ENCODE measurements around the gene XIRP2. TPM values are rescaled to one million over a fixed set of nuclear protein-coding genes. Genes with fewer than 3 reads are reported as not detected.

XIRP2 gene
- polyA plus RNA-seq, 2 of the 4 experiments (the other 2 are of a cell fraction): not detected

DNA sequence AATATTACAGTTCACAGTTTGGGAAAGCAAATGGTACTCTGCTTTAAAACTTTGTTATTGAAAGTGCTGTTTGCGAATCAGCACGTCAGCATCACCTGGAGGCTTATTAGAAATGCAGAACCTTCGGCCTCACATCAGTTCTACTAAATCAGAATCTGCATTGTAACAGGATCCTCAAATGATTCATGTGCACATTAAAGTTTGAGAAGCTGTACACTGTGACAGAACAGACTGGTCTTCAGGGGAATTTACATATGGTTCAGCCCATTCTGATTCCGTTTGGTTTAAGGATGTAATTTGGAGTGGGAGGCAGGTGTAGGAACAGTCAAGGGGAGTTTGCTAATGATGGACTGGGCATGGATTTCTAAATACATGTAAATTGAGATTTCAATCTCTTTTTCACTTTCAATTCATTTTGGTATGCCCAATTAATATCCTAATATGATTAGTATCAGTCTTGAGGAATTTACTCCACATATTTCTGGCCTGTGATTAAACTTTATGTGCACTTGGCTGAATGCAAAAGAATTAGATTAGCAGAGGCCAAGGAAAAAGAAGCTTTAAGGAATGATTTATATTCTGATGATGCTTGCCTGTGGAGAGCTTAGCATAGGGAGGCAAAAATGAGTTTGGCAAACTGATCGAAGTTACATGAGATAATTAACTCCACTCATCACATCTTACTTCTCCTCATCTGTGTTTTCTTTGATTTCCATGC is 248.8 kb downstream of the XIRP2 start:
- H3K4me1 ChIP-seq: no peaks in the 10 kb centered on the region
- CTCF ChIA-PET: interaction anchor here (0.8 kb wide), 1 partner anchor 11 kb away, joined by 3 read pairs; no protein-coding TSS in a partner anchor
- WGBS (ENCODE audit: missing lambda C conversion rate): 63% methylated on average over 5 of the region's 5 CpGs
- TF ChIP-seq EHMT2 (IDR thresholded peaks at IDR 0.05; ENCODE audit: low read depth): no peak
- TF ChIP-seq, protein P1, sequence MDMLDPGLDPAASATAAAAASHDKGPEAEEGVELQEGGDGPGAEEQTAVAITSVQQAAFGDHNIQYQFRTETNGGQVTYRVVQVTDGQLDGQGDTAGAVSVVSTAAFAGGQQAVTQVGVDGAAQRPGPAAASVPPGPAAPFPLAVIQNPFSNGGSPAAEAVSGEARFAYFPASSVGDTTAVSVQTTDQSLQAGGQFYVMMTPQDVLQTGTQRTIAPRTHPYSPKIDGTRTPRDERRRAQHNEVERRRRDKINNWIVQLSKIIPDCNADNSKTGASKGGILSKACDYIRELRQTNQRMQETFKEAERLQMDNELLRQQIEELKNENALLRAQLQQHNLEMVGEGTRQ (IDR thresholded peaks at IDR 0.05): no peak
- no peak for DNase-seq (ENCODE audit: low read depth in 1 of 2, low spot score in 1 of 2)
- POLR2A ChIA-PET: no interaction called here
- FAIRE-seq: no peak
- no peak overlapping the region for H3K27ac ChIP-seq
- no peak overlapping the region for H3K4me3 ChIP-seq
- H3K9me3 ChIP-seq: no peaks in the 10 kb centered on the region; the same call in 2 of the 3 replicates
- H3K4me2 ChIP-seq: no peak overlapping the region
- ATAC-seq: no peak

GRCh38 chr2:167140330-167140729 is 252.1 kb downstream of the XIRP2 start:
- H3K4me1 ChIP-seq: no peaks in the 10 kb centered on the region
- no peak overlapping the region for H3K4me2 ChIP-seq
- TF ChIP-seq EP300 (IDR thresholded peaks at IDR 0.05) (no peak), MAZ (IDR thresholded peaks at IDR 0.05; ENCODE audit: borderline replicate concordance, low read depth, low read length) (no peak), TFCP2L1 (CRISPR knock-in tag; IDR thresholded peaks at IDR 0.05) (no peak)
- TF ChIP-seq, protein P2, sequence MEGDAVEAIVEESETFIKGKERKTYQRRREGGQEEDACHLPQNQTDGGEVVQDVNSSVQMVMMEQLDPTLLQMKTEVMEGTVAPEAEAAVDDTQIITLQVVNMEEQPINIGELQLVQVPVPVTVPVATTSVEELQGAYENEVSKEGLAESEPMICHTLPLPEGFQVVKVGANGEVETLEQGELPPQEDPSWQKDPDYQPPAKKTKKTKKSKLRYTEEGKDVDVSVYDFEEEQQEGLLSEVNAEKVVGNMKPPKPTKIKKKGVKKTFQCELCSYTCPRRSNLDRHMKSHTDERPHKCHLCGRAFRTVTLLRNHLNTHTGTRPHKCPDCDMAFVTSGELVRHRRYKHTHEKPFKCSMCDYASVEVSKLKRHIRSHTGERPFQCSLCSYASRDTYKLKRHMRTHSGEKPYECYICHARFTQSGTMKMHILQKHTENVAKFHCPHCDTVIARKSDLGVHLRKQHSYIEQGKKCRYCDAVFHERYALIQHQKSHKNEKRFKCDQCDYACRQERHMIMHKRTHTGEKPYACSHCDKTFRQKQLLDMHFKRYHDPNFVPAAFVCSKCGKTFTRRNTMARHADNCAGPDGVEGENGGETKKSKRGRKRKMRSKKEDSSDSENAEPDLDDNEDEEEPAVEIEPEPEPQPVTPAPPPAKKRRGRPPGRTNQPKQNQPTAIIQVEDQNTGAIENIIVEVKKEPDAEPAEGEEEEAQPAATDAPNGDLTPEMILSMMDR (IDR thresholded peaks at IDR 0.05): no peak
- H3K27ac ChIP-seq: no peak overlapping the region
- ATAC-seq: no peak
- CTCF ChIA-PET: no interaction called here
- H3K9me3 ChIP-seq: no peaks in the 10 kb centered on the region; the same call in 2 of the 3 replicates
- no peak for FAIRE-seq
- POLR2A ChIA-PET: no interaction called here
- no peak for DNase-seq (ENCODE audit: low read depth in 1 of 2, low spot score in 1 of 2)
- no peak overlapping the region for H3K4me3 ChIP-seq
- WGBS (ENCODE audit: missing lambda C conversion rate): 46% methylated on average over 6 of the region's 6 CpGs

DNA sequence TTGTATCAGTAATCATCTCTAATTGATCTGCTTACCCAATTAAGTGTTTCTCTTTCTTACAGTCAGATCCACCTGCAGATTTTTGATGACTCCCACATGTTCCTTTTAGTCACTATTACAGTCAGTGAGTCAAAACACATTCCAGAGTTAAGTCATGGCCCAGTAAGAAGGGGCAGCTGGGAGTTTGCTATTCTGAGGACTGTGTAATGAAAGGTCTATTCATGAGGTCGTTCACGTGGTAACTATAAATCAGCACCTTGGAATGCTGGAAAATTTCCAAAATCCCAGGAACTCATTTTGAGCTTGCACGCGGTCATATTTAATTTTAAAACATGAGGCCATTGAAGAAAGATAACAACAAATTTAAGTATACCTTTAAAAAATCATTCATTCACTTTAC is 252.5 kb downstream of the XIRP2 start:
- Histone ChIP-seq H3K27ac (no peak overlapping the region), H3K9me3 (no peaks in the 10 kb centered on the region; the same call in 2 of the 3 replicates), H3K4me3 (no peak overlapping the region), H3K4me1 (no peaks in the 10 kb centered on the region), H3K4me2 (no peak overlapping the region)
- ChIA-PET POLR2A (no interaction called here), CTCF (no interaction called here)
- DNase-seq (ENCODE audit: low read depth in 1 of 2, low spot score in 1 of 2) (peak in 1 of 2 experiments; percentile 47), ATAC-seq (peak; percentile 55 to 68; a peak in 2 of 6 replicates), FAIRE-seq (no peak)
- WGBS (ENCODE audit: missing lambda C conversion rate): 18% methylated on average over 4 of the region's 4 CpGs
- TF ChIP-seq PHF8 (IDR thresholded peaks at IDR 0.05; ENCODE audit: borderline replicate concordance, low read depth) (no peak), FOSL2 (IDR thresholded peaks at IDR 0.05) (no peak), FOSL2 (CRISPR knock-in tag; IDR thresholded peaks at IDR 0.05) (no peak), SMC3 (IDR thresholded peaks at IDR 0.05) (no peak), TP53 (CRISPR knock-in tag; IDR thresholded peaks at IDR 0.05) (no peak), MAFK (IDR thresholded peaks at IDR 0.05; ENCODE audit: partially characterized antibody) (no peak), RFX5 (IDR thresholded peaks at IDR 0.05) (no peak), HEYL (CRISPR knock-in tag; IDR thresholded peaks at IDR 0.05) (no peak), CHD2 (IDR thresholded peaks at IDR 0.05; ENCODE audit: low read length, partially characterized antibody) (no peak), RCOR1 (IDR thresholded peaks at IDR 0.05; ENCODE audit: low read depth, low read length) (no peak), CBX2 (IDR thresholded peaks at IDR 0.05; ENCODE audit: borderline replicate concordance, low read depth) (no peak), FOXS1 (CRISPR knock-in tag; IDR thresholded peaks at IDR 0.05) (no peak), POLR2AphosphoS2 (conservative IDR thresholded peaks at IDR 0.05; ENCODE audit: low read length) (no peak), HES2 (IDR thresholded peaks at IDR 0.05) (no peak), CBX8 (IDR thresholded peaks at IDR 0.05) (no peak), JUN (IDR thresholded peaks at IDR 0.05) (no peak)
- TF ChIP-seq, protein P3, sequence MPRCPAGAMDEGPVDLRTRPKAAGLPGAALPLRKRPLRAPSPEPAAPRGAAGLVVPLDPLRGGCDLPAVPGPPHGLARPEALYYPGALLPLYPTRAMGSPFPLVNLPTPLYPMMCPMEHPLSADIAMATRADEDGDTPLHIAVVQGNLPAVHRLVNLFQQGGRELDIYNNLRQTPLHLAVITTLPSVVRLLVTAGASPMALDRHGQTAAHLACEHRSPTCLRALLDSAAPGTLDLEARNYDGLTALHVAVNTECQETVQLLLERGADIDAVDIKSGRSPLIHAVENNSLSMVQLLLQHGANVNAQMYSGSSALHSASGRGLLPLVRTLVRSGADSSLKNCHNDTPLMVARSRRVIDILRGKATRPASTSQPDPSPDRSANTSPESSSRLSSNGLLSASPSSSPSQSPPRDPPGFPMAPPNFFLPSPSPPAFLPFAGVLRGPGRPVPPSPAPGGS (IDR thresholded peaks at IDR 0.05): no peak
- TF ChIP-seq, protein P1 (IDR thresholded peaks at IDR 0.05): no peak
- TF ChIP-seq, protein P4, sequence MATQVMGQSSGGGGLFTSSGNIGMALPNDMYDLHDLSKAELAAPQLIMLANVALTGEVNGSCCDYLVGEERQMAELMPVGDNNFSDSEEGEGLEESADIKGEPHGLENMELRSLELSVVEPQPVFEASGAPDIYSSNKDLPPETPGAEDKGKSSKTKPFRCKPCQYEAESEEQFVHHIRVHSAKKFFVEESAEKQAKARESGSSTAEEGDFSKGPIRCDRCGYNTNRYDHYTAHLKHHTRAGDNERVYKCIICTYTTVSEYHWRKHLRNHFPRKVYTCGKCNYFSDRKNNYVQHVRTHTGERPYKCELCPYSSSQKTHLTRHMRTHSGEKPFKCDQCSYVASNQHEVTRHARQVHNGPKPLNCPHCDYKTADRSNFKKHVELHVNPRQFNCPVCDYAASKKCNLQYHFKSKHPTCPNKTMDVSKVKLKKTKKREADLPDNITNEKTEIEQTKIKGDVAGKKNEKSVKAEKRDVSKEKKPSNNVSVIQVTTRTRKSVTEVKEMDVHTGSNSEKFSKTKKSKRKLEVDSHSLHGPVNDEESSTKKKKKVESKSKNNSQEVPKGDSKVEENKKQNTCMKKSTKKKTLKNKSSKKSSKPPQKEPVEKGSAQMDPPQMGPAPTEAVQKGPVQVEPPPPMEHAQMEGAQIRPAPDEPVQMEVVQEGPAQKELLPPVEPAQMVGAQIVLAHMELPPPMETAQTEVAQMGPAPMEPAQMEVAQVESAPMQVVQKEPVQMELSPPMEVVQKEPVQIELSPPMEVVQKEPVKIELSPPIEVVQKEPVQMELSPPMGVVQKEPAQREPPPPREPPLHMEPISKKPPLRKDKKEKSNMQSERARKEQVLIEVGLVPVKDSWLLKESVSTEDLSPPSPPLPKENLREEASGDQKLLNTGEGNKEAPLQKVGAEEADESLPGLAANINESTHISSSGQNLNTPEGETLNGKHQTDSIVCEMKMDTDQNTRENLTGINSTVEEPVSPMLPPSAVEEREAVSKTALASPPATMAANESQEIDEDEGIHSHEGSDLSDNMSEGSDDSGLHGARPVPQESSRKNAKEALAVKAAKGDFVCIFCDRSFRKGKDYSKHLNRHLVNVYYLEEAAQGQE (IDR thresholded peaks at IDR 0.05): no peak
